HFFc6 (cell line): ENCODE results near the gene USP54. TPM values are rescaled to one million over a fixed set of nuclear protein-coding genes. Genes with fewer than 3 reads are reported as not detected.
"Not testable (repeated sequence)": the region's sequence is repeated elsewhere in the genome, so short reads cannot be mapped to it uniquely, and the experiment has no call there.

ENCODE experiments used
- DNase-seq: peaks from one replicate; pipeline ENCODE4 v3.0.0-alpha.2; 2018
- H3K27ac Mint-ChIP-seq: 2 replicates; pipeline ENCODE4 v1.8.0; 2020; ENCODE audit warnings: mild to moderate bottlenecking, mixed read lengths
- H3K27me3 Mint-ChIP-seq: 2 replicates; pipeline ENCODE4 v1.8.0; 2021; ENCODE audit warnings: mild to moderate bottlenecking, moderate library complexity, mixed read lengths; ENCODE audit not compliant: insufficient read depth
- H3K36me3 Mint-ChIP-seq: 2 replicates; pipeline ENCODE4 v1.8.0; 2021; ENCODE audit warnings: low read depth, mixed read lengths
- H3K4me1 Mint-ChIP-seq: 2 replicates; pipeline ENCODE4 v1.8.0; 2020; ENCODE audit warnings: low read depth, mixed read lengths
- H3K4me3 Mint-ChIP-seq: 2 replicates; pipeline ENCODE4 v1.8.0; 2020; ENCODE audit warnings: mild to moderate bottlenecking, moderate library complexity, mixed read lengths
- H3K9me3 Mint-ChIP-seq: 2 replicates; pipeline ENCODE4 v1.8.0; 2020; ENCODE audit warnings: mild to moderate bottlenecking, mixed read lengths
- total RNA-seq, 6 experiments: library from RNA; stranded (reverse); fragmentation: NEBNext Ultra II Directional; extraction: Animal tissue kit (Norgen Biotek cat#: 25700); gene quantifications; 2 replicates in 1 of 6; 3 replicates in 5 of 6; pipeline ENCODE4 v1.2.3, GENCODE V29; 2021
- TF ChIP-seq, protein P1 (sequence below): fragments of 200-600 bp; sonication (generic); IDR thresholded peaks from 2 replicates; pipeline ENCODE4 v1.5.0; 2021; ENCODE audit warnings: antibody characterized with exemption, mild to moderate bottlenecking

USP54 gene
- total RNA-seq, 6 experiments from 2014 or later = 9.1 to 12.9 (median 10.7) TPM

DNA sequence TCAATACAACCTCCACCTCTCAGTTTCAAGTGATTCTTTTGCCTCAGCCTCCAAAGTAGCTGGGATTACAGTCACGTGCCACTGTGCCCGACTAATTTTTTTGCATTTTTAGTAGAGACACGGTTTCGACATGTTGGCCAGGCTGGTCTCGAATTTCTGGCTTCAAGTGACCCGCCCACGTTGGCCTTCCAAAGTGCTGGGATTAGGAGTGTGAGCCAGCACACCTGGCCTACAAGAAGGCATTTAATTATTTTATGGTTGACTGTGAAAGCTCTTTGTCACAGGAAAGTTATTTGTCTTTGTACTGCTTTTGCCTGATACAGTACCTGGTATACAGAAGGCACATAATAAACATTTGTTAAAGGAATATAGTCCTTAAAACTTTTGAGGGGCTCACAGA lies 37.3 kb upstream of the USP54 start:
- no peaks in the 10 kb centered on the region for H3K9me3 Mint-ChIP-seq

DNA sequence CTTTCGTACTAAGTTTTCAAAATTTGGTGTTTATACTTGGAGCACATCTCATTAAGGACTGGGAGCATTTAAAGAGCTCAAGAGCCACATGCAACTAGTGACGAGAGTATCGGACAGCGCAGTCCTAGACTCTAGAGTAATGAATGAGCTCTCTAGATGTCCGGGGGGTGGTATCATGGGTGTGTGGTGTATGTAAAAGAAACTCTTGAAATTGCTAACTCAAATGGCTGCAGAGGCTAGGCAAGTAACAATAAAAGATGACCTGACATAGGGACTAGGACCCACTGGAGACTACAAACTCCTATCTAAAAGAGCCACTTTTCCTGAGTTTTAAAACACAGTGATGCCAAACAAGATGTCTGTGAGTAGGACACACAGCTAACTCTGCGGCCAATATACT lies 36.2 kb upstream of the USP54 start:
- Mint-ChIP-seq H3K9me3 (no peaks in the 10 kb centered on the region), H3K27me3 (peaks cover 1% of the 10 kb centered on the region), H3K36me3 (peaks cover 8% of the 10 kb centered on the region), H3K4me3 (peak overlapping the region; percentile 51), H3K4me1 (peaks cover 15% of the 10 kb centered on the region), H3K27ac (peak overlapping the region; percentile 36; the same call in 1 of the 2 replicates)
- TF ChIP-seq, protein P1, sequence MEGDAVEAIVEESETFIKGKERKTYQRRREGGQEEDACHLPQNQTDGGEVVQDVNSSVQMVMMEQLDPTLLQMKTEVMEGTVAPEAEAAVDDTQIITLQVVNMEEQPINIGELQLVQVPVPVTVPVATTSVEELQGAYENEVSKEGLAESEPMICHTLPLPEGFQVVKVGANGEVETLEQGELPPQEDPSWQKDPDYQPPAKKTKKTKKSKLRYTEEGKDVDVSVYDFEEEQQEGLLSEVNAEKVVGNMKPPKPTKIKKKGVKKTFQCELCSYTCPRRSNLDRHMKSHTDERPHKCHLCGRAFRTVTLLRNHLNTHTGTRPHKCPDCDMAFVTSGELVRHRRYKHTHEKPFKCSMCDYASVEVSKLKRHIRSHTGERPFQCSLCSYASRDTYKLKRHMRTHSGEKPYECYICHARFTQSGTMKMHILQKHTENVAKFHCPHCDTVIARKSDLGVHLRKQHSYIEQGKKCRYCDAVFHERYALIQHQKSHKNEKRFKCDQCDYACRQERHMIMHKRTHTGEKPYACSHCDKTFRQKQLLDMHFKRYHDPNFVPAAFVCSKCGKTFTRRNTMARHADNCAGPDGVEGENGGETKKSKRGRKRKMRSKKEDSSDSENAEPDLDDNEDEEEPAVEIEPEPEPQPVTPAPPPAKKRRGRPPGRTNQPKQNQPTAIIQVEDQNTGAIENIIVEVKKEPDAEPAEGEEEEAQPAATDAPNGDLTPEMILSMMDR = no peak
- no peak for DNase-seq

More for the DNA sequence above, 37.3 kb upstream of the USP54 start:
- Mint-ChIP-seq H3K27ac (no peak overlapping the region), H3K27me3 (peaks cover 4% of the 10 kb centered on the region), H3K4me3 (no peak overlapping the region), H3K4me1 (peaks cover 15% of the 10 kb centered on the region), H3K36me3 (peaks cover 8% of the 10 kb centered on the region)
- TF ChIP-seq, protein P1 = no peak
- DNase-seq = no peak

DNA sequence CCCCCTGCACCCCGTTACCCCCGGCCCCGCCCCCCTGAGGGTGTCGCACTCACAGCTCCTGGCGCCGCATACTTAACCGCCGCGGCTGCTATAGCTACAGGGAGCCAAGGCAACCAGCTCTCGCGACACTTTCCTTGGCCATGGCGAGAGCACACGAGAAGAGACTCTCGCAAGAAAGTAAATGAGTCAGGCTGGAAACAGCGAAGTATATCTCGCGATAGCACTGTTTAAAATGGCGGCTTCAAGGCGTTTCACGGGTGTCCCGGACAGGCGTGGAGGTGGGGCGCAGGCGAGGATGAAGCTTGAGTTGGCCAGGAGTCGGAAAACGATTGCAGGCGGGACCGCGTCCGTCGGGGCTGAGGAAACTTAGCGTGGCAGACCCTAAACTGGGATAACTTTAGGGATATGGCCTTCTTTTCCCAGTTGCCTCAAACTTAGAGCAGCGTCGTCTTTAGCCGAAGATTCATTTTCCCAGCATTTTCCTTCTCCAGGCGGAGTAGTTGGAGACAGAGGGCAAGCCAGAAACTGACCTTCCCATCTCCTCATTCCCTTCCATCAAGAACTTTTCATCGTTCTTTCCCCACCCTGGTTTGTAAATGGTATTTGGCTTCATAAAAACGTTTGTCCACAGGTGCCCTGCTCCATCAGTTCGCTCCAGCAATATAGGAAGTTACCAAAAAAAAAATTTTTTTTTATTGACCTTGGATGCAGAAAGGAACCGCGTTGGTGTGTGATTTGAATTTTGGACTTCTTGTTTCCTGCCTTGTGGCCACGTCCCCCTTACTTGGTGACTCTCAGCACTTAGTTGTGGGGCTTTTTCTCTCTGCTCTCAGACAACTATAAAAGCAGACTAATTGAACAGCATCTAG lies 35.0 kb upstream of the USP54 start:
- no peaks in the 10 kb centered on the region for H3K9me3 Mint-ChIP-seq
- peak overlapping the region; percentile 94 for H3K4me3 Mint-ChIP-seq
- peaks cover 15% of the 10 kb centered on the region for H3K4me1 Mint-ChIP-seq
- TF ChIP-seq, protein P1 = no peak
- H3K27me3 Mint-ChIP-seq = no peaks in the 10 kb centered on the region; the same call in 1 of the 2 replicates
- peak; percentile 96 for DNase-seq
- H3K27ac Mint-ChIP-seq = peak overlapping the region; percentile 97
- H3K36me3 Mint-ChIP-seq = peaks cover 8% of the 10 kb centered on the region

DNA sequence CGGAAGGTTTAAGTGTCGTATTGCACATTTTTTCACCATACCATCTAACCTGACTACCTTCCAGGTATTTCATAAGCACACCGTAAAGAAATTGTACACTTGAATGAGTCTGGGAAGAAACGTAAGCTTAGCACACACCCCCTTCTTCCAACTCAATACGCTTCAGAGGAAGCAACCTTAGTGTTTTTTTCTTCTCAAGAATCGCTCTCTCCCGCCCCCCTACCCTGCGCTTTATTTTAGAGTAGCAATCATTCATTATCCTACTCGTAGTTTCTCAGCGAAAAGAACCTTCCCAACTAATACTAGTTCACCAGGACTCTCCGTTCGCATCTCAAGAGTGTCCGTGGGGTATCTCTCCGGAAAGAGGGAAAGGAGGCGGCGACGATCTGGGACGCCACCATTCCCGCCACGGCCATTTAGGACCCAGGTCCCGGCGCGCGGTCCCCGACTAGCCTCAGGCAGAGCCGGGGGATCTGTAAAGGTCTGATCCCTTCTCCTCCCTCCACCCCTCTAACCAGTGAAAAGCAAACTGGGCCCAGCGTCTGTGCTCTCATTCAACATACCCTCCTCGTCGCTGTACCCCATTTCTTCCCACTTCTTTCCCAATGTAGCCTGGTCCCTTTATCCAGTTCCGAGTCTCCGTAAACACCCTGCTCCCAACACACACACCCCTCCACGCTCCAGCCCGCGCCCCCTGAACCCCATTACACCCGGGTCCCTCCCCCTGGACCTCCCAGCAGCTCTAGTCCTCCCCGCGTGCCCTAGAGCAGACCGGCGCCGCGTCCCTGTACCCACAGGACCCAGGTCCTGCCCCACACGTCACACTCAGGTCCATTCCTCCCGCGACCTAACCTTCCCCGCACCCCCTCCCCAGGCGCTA lies 34.1 kb upstream of the USP54 start:
- H3K4me1 Mint-ChIP-seq = peaks cover 15% of the 10 kb centered on the region
- TF ChIP-seq, protein P1 = no peak; the same call in 1 of the 2 replicates
- H3K4me3 Mint-ChIP-seq = peak overlapping the region; percentile 94
- peak overlapping the region; percentile 97 for H3K27ac Mint-ChIP-seq
- H3K36me3 Mint-ChIP-seq = peaks cover 8% of the 10 kb centered on the region
- no peak for DNase-seq
- no peaks in the 10 kb centered on the region for H3K9me3 Mint-ChIP-seq
- H3K27me3 Mint-ChIP-seq = no peaks in the 10 kb centered on the region

DNA sequence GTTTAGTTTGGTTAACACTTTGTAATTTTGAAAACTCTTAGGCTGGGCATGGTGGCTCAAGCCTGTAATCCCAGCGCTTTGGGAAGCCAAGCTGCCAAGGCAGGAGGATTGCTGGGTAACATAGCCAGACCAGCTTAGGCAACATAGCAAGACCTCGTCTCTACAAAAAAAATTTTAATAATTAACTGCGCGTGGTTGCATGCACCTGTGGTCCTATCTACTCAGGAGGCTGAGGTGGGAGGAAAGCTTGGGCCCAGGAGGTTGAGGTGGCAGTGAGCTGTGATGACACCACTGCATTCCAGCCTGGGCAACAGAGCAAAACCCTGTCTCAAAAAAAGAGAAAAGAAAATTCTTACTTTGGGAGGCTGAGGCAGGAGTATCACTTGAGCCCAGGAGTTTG lies 31.9 kb upstream of the USP54 start:
- H3K4me1 Mint-ChIP-seq = peaks cover 15% of the 10 kb centered on the region
- no peak overlapping the region for H3K27ac Mint-ChIP-seq
- peaks cover 8% of the 10 kb centered on the region for H3K36me3 Mint-ChIP-seq
- no peaks in the 10 kb centered on the region for H3K27me3 Mint-ChIP-seq
- TF ChIP-seq, protein P1 = no peak
- no peak overlapping the region for H3K4me3 Mint-ChIP-seq
- no peaks in the 10 kb centered on the region for H3K9me3 Mint-ChIP-seq
- DNase-seq = no peak

DNA sequence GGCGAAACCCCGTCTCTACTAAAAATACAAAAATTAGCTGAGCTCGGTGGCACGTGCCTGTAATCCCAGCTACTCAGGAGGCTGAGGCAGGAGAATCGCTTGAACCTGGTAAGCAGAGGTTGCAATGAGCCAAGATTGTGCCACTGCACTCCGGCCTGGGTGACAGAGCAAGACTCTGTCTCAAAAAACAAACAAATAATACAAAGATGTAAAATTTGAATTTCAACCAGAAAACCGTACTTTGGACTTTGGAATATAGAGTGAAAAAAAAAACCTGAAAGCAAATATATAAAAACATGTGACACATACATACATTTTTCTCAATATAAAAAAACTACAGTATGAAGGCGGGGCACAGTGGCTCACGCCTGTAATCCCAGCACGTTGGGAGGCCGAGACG lies 29.8 kb upstream of the USP54 start:
- DNase-seq, H3K27ac Mint-ChIP-seq, H3K9me3 Mint-ChIP-seq, H3K36me3 Mint-ChIP-seq, H3K4me3 Mint-ChIP-seq, H3K27me3 Mint-ChIP-seq, H3K4me1 Mint-ChIP-seq: not testable (repeated sequence)

DNA sequence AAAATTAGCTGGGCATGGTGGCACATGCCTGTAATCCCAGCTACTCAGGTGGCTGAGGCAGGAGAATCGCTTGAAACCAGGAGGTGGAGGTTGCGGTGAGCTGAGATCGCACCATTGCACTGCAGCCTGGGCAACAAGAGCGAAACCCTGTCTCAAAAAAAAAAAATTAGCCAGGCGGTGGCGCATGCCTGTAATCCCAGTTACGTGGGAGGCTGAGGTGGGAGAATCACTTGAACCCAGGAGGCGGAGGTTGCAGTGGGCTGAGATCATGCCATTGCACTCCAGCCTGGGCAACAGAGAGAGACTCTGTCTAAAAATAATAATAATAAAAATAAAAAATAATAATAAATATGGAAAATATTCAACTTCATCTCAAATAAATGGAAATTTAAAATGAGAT lies 26.0 kb upstream of the USP54 start:
- H3K4me3 Mint-ChIP-seq, H3K4me1 Mint-ChIP-seq, H3K27ac Mint-ChIP-seq, H3K9me3 Mint-ChIP-seq, DNase-seq, H3K27me3 Mint-ChIP-seq, H3K36me3 Mint-ChIP-seq: not testable (repeated sequence)
